Measurements from ENCODE around the gene TAF3.

The TAF3 gene

DNA sequence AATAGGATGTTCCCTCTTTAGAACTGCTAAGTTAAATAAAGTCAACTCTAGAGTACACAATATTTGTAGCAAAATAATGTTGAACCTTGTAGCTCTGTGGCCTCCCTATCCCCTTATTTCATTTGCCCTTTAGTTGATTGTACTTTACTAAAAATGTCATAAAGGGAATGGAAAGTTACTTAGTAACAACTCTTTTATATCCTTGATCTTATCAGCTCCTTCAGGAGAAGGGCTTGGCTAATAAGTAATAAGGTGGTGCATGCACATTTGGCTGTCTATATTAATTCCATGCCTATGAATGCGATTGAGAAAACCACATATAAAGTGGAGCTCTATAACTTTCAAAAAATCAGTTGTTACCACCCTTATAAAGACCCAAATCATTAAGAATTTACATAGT lies 194.7 kb downstream of the TAF3 start:
- Histone ChIP-seq H3K36me3 (ENCODE audit: insufficient read depth, low read length) (peaks cover 38% of the 10 kb centered on the region), H3K9me3 (ENCODE audit: insufficient read depth, low read length, severe bottlenecking) (no peaks in the 10 kb centered on the region), H3K27me3 (ENCODE audit: insufficient read depth, low read length, poor library complexity) (no peaks in the 10 kb centered on the region), H4K20me1 (ENCODE audit: insufficient read depth, low read length) (no peaks in the 10 kb centered on the region), H3K27ac (ENCODE audit: low read length) (no peak overlapping the region), H3K4me3 (ENCODE audit: low read depth in 1 of 2, low read length in 2 of 2) (no peak overlapping the region), H2AFZ (ENCODE audit: low read depth, low read length) (no peak overlapping the region), H3K79me2 (ENCODE audit: insufficient read depth, low read length) (no peaks in the 10 kb centered on the region), H3K4me1 (ENCODE audit: insufficient read depth, low read length) (no peaks in the 10 kb centered on the region), H3K9ac (ENCODE audit: low read depth, low read length) (no peak overlapping the region), H3K4me2 (ENCODE audit: insufficient read depth, low read length) (no peak overlapping the region)
- TF ChIP-seq, protein P1, sequence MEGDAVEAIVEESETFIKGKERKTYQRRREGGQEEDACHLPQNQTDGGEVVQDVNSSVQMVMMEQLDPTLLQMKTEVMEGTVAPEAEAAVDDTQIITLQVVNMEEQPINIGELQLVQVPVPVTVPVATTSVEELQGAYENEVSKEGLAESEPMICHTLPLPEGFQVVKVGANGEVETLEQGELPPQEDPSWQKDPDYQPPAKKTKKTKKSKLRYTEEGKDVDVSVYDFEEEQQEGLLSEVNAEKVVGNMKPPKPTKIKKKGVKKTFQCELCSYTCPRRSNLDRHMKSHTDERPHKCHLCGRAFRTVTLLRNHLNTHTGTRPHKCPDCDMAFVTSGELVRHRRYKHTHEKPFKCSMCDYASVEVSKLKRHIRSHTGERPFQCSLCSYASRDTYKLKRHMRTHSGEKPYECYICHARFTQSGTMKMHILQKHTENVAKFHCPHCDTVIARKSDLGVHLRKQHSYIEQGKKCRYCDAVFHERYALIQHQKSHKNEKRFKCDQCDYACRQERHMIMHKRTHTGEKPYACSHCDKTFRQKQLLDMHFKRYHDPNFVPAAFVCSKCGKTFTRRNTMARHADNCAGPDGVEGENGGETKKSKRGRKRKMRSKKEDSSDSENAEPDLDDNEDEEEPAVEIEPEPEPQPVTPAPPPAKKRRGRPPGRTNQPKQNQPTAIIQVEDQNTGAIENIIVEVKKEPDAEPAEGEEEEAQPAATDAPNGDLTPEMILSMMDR (IDR thresholded peaks at IDR 0.05; ENCODE audit: borderline replicate concordance, extremely low read depth, low read length, poor library complexity, severe bottlenecking), result no peak
- DNase-seq (no peak), ATAC-seq (ENCODE audit: insufficient read depth, low read depth) (no peak)

DNA sequence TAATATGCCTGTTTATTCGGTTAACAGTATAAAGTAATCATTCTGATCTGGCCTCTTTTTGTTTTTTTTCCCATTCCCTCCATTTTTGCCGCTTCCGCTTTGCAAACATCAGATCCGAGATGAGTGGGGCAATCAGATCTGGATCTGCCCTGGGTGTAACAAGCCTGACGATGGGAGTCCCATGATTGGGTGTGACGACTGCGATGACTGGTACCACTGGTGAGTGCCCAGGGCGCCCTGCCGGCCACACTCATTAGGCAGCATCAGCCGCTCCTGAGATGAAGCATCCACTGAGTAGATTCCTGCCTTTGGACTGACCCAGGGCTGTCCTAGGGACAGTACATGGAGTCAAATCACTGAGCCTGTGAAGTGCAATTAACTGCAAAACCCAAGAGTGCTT lies 195.3 kb downstream of the TAF3 start:
- H3K9ac ChIP-seq (ENCODE audit: low read depth, low read length), result no peak overlapping the region
- H3K4me2 ChIP-seq (ENCODE audit: insufficient read depth, low read length), result no peak overlapping the region
- H3K9me3 ChIP-seq (ENCODE audit: insufficient read depth, low read length, severe bottlenecking), result no peaks in the 10 kb centered on the region
- H3K27ac ChIP-seq (ENCODE audit: low read length), result no peak overlapping the region
- TF ChIP-seq, protein P1 (IDR thresholded peaks at IDR 0.05; ENCODE audit: borderline replicate concordance, extremely low read depth, low read length, poor library complexity, severe bottlenecking), result no peak
- no peaks in the 10 kb centered on the region for H3K4me1 ChIP-seq (ENCODE audit: insufficient read depth, low read length)
- H3K4me3 ChIP-seq (ENCODE audit: low read depth in 1 of 2, low read length in 2 of 2), result no peak overlapping the region
- no peaks in the 10 kb centered on the region for H3K27me3 ChIP-seq (ENCODE audit: insufficient read depth, low read length, poor library complexity)
- H3K36me3 ChIP-seq (ENCODE audit: insufficient read depth, low read length), result peaks cover 38% of the 10 kb centered on the region
- DNase-seq (no peak), ATAC-seq (ENCODE audit: insufficient read depth, low read depth) (no peak)
- no peak overlapping the region for H2AFZ ChIP-seq (ENCODE audit: low read depth, low read length)
- H3K79me2 ChIP-seq (ENCODE audit: insufficient read depth, low read length), result no peaks in the 10 kb centered on the region
- no peaks in the 10 kb centered on the region for H4K20me1 ChIP-seq (ENCODE audit: insufficient read depth, low read length)

DNA sequence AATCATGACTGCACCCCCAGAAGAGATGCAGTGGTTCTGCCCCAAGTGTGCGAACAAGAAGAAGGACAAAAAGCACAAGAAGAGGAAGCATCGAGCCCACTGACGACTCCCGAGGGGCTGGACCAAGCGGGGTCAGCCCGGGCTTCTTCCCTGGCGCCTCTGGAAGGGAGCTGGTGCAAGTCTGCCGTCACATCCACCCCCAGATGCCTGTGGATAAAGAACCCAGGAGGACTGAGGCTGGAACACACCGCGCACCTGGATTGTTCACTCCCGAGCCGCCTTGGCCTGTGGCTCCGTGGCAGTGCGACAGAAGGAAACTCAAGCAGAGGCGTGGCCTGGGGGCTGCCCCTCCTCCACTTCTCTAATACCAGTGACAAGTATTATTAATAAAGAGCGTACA lies 196.3 kb downstream of the TAF3 start:
- no peaks in the 10 kb centered on the region for H3K9me3 ChIP-seq (ENCODE audit: insufficient read depth, low read length, severe bottlenecking)
- no peaks in the 10 kb centered on the region for H3K27me3 ChIP-seq (ENCODE audit: insufficient read depth, low read length, poor library complexity)
- no peak overlapping the region for H3K27ac ChIP-seq (ENCODE audit: low read length)
- no peaks in the 10 kb centered on the region for H3K79me2 ChIP-seq (ENCODE audit: insufficient read depth, low read length)
- no peak overlapping the region for H2AFZ ChIP-seq (ENCODE audit: low read depth, low read length)
- no peak overlapping the region for H3K4me3 ChIP-seq (ENCODE audit: low read depth in 1 of 2, low read length in 2 of 2)
- ATAC-seq (ENCODE audit: insufficient read depth, low read depth) (no peak), DNase-seq (no peak)
- H3K4me1 ChIP-seq (ENCODE audit: insufficient read depth, low read length), result no peaks in the 10 kb centered on the region
- H3K9ac ChIP-seq (ENCODE audit: low read depth, low read length), result no peak overlapping the region
- no peak overlapping the region for H3K4me2 ChIP-seq (ENCODE audit: insufficient read depth, low read length)
- peaks cover 33% of the 10 kb centered on the region for H3K36me3 ChIP-seq (ENCODE audit: insufficient read depth, low read length)
- TF ChIP-seq EZH2 (IDR thresholded peaks at IDR 0.05; ENCODE audit: borderline replicate concordance, low read depth, low read length, severe bottlenecking), result no peak
- TF ChIP-seq, protein P1 (IDR thresholded peaks at IDR 0.05; ENCODE audit: borderline replicate concordance, extremely low read depth, low read length, poor library complexity, severe bottlenecking), result no peak
- no peaks in the 10 kb centered on the region for H4K20me1 ChIP-seq (ENCODE audit: insufficient read depth, low read length)

DNA sequence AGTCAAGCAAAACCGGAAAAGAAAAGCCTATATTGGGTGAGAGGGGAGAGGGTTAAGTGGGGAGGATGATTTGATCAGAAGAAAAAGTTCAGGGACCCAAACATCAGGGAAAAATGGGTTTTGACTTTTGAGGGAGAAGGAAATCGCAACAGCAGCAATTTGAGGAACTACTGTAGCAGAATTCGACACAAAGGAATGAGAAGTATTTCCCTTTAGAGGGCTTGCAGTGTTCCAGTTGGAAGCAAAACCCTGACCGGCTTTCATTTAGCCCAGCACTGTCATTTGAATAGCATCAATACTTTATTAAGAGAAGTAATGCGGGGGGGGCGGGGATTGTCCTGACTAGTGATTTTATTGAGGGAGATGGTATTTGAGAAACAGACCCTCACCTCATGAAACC lies 199.0 kb downstream of the TAF3 start:
- no peaks in the 10 kb centered on the region for H3K27me3 ChIP-seq (ENCODE audit: insufficient read depth, low read length, poor library complexity)
- H2AFZ ChIP-seq (ENCODE audit: low read depth, low read length), result no peak overlapping the region
- no peaks in the 10 kb centered on the region for H3K79me2 ChIP-seq (ENCODE audit: insufficient read depth, low read length)

More for the DNA sequence above, 199.0 kb downstream of the TAF3 start:
- Histone ChIP-seq H3K4me3 (ENCODE audit: low read depth in 1 of 2, low read length in 2 of 2) (no peak overlapping the region), H3K9ac (ENCODE audit: low read depth, low read length) (no peak overlapping the region), H3K4me2 (ENCODE audit: insufficient read depth, low read length) (no peak overlapping the region), H3K27ac (ENCODE audit: low read length) (no peak overlapping the region), H3K9me3 (ENCODE audit: insufficient read depth, low read length, severe bottlenecking) (no peaks in the 10 kb centered on the region), H3K36me3 (ENCODE audit: insufficient read depth, low read length) (peaks cover 18% of the 10 kb centered on the region), H3K4me1 (ENCODE audit: insufficient read depth, low read length) (no peaks in the 10 kb centered on the region), H4K20me1 (ENCODE audit: insufficient read depth, low read length) (no peaks in the 10 kb centered on the region)
- TF ChIP-seq, protein P1 (IDR thresholded peaks at IDR 0.05; ENCODE audit: borderline replicate concordance, extremely low read depth, low read length, poor library complexity, severe bottlenecking), result no peak
- no peak for TF ChIP-seq EZH2 (IDR thresholded peaks at IDR 0.05; ENCODE audit: borderline replicate concordance, low read depth, low read length, severe bottlenecking)
- ATAC-seq (ENCODE audit: insufficient read depth, low read depth), result no peak
- no peak for DNase-seq

All from DND-41 (cell line).